ENCODE data around the gene CDC42EP2. TPM values are rescaled to one million over a fixed set of nuclear protein-coding genes. Genes with fewer than 3 reads are reported as not detected.

Gene CDC42EP2
- polyA plus RNA-seq, 1 experiment, result 23.2 TPM

- CTCF ChIA-PET, result interaction anchor here (0.6 to 6.5 kb wide), 18 partner anchors 9 to 240 kb away, joined by 3 to 273 read pairs (median 6); partner anchors contain the start of genes CAPN1, DPF2 and POLA2
- H3K4me3 ChIP-seq (ENCODE audit: low read depth, low read length), result peak overlapping the region; percentile 94
- peak; percentile 98 for DNase-seq (ENCODE audit: low read depth)
- POLR2A ChIA-PET, result interaction anchor here (0.5 to 2.9 kb wide), 5 partner anchors 14 to 65 kb away, joined by 3 to 40 read pairs (median 8); no protein-coding TSS in a partner anchor
- no peaks in the 10 kb centered on the region for H3K27me3 ChIP-seq (ENCODE audit: control insufficient read depth, insufficient read depth, low read length)
- TF ChIP-seq CTCF (IDR thresholded peaks at IDR 0.05; ENCODE audit: insufficient read depth, low read depth, low read length), result no peak
- H3K36me3 ChIP-seq (ENCODE audit: control insufficient read depth, insufficient read depth, low read length), result peaks cover 11% of the 10 kb centered on the region
Measured at GRCh38 chr11:65316227-65317024, 1.8 kb downstream of the CDC42EP2 start.

GRCh38 chr11:65317025-65317786, 2.5 kb downstream of the CDC42EP2 start:
- Histone ChIP-seq H3K36me3 (ENCODE audit: control insufficient read depth, insufficient read depth, low read length) (peaks cover 19% of the 10 kb centered on the region), H3K4me3 (ENCODE audit: low read depth, low read length) (peak overlapping the region; percentile 94), H3K27me3 (ENCODE audit: control insufficient read depth, insufficient read depth, low read length) (no peaks in the 10 kb centered on the region)
- DNase-seq (ENCODE audit: low read depth), result no peak
- TF ChIP-seq CTCF (IDR thresholded peaks at IDR 0.05; ENCODE audit: insufficient read depth, low read depth, low read length), result no peak
- CTCF ChIA-PET, result interaction anchor here (1.0 to 6.5 kb wide), 13 partner anchors 8 to 103 kb away, joined by 3 to 273 read pairs (median 7); partner anchors contain the start of genes DPF2 and POLA2
- POLR2A ChIA-PET, result interaction anchor here (0.5 to 2.9 kb wide), 7 partner anchors 16 to 64 kb away, joined by 4 to 40 read pairs (median 8); no protein-coding TSS in a partner anchor

GRCh38 chr11:65320386-65321075, 5.9 kb downstream of the CDC42EP2 start:
- TF ChIP-seq CTCF (IDR thresholded peaks at IDR 0.05; ENCODE audit: insufficient read depth, low read depth, low read length), result no peak
- DNase-seq (ENCODE audit: low read depth), result no peak
- H3K4me3 ChIP-seq (ENCODE audit: low read depth, low read length), result no peak overlapping the region
- CTCF ChIA-PET, result interaction anchor here (1.4 to 3.0 kb wide), 3 partner anchors 10 to 46 kb away, joined by 3 to 15 read pairs (median 3); no protein-coding TSS in a partner anchor
- H3K27me3 ChIP-seq (ENCODE audit: control insufficient read depth, insufficient read depth, low read length), result no peaks in the 10 kb centered on the region
- POLR2A ChIA-PET, result no interaction called here
- peaks cover 19% of the 10 kb centered on the region for H3K36me3 ChIP-seq (ENCODE audit: control insufficient read depth, insufficient read depth, low read length)

- ChIA-PET POLR2A (no interaction called here), CTCF (interaction anchor here (1.3 to 3.0 kb wide), 5 partner anchors 9 to 96 kb away, joined by 3 to 15 read pairs (median 3); no protein-coding TSS in a partner anchor)
- DNase-seq (ENCODE audit: low read depth), result no peak
- H3K4me3 ChIP-seq (ENCODE audit: low read depth, low read length), result no peak overlapping the region
- H3K36me3 ChIP-seq (ENCODE audit: control insufficient read depth, insufficient read depth, low read length), result peaks cover 19% of the 10 kb centered on the region
- TF ChIP-seq CTCF (IDR thresholded peaks at IDR 0.05; ENCODE audit: insufficient read depth, low read depth, low read length), result no peak
- no peaks in the 10 kb centered on the region for H3K27me3 ChIP-seq (ENCODE audit: control insufficient read depth, insufficient read depth, low read length)
Measured at GRCh38 chr11:65321076-65321475, 6.4 kb downstream of the CDC42EP2 start.

Measured in BJ (cell line).